T follicular helper cell (primary cell): ENCODE measurements around the gene TH.

Experiments
- DNase-seq: peaks from one replicate; pipeline ENCODE4 v3.0.0-alpha.2; 2020; ENCODE audit warnings: low read depth

TH gene

GRCh38 chr11:2208691-2209369, 37.2 kb upstream of the TH start:
- no peak for DNase-seq

GRCh38 chr11:2207773-2208621, 36.4 kb upstream of the TH start:
- DNase-seq: no peak

- DNase-seq: no peak
These were observed 35.6 kb upstream of the TH start for GRCh38 chr11:2207212-2207611.

GRCh38 chr11:2205981-2206690, 34.5 kb upstream of the TH start:
- no peak for DNase-seq

- DNase-seq: no peak
These were observed 33.7 kb upstream of the TH start for GRCh38 chr11:2205214-2205720.

- DNase-seq: no peak
These were observed 33.0 kb upstream of the TH start for GRCh38 chr11:2204361-2205213.

GRCh38 chr11:2203440-2204259, 32.0 kb upstream of the TH start:
- DNase-seq: no peak

- no peak for DNase-seq
These were observed 31.4 kb upstream of the TH start for GRCh38 chr11:2202900-2203439.

- no peak for DNase-seq
These were observed 30.7 kb upstream of the TH start for GRCh38 chr11:2202071-2202899.

- no peak for DNase-seq
These were observed 29.9 kb upstream of the TH start for GRCh38 chr11:2201542-2201941.

GRCh38 chr11:2200957-2201519, 29.4 kb upstream of the TH start:
- DNase-seq: no peak

GRCh38 chr11:2200536-2200935, 28.9 kb upstream of the TH start:
- DNase-seq: no peak

GRCh38 chr11:2199466-2200341, 28.1 kb upstream of the TH start:
- DNase-seq: no peak

GRCh38 chr11:2198621-2199365, 27.2 kb upstream of the TH start:
- DNase-seq: no peak

GRCh38 chr11:2197771-2198520, 26.3 kb upstream of the TH start:
- DNase-seq: no peak

GRCh38 chr11:2196970-2197770, 25.6 kb upstream of the TH start:
- peak; percentile 40 for DNase-seq
